Measurements from ENCODE around the gene ACADVL. TPM values are rescaled to one million over a fixed set of nuclear protein-coding genes. Genes with fewer than 3 reads are reported as not detected.

Gene ACADVL
- total and polyA plus RNA-seq, 2 of the 4 experiments (the other 2 are of a cell fraction) = 139 to 752 TPM

DNA sequence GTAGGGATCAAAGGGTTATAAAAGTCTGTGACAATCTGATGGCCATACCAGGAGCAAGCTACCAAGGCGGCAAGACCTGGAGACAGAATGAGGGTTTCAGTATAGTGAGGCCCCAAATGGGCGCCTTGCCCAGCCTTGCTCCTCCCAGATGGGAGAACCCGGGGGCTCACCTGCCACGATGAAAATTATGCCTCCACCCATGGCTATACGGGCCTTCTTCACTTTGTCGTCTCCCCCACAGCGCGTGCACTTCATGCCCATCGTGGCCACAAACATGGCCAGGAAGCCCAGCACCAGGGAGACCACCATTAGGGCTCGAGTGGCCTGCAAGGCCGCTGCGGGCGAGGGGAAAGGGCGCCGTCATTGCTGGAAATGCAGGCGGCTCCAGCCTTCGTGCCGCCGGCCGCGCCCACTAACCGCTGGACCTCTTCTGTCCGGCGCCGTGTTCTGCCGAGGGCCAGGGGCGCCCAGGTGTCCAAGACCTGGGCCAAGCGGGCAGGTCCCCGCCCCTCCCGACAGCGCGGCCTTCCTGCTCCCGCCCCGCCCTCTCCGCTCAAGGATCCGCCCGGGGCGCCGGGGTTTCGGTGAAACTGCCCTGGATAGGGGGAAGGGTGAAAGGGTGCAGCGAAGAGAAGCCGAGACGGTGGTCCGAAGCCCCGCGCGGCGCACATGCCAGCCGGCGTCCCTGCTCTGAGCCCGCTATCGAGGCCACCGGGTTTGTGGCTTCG lies 41.1 kb downstream of the ACADVL start:
- Histone ChIP-seq H2AFZ (replicated peaks; ENCODE audit: low read length, poor library complexity) (peak overlapping the region; percentile 87), H2BK15ac (ENCODE audit: low read depth, low read length) (no peak overlapping the region), H3K36me3 (ENCODE audit: control insufficient read depth, insufficient read depth, low read length) (peaks cover 26% of the 10 kb centered on the region), H3K4me1 (ENCODE audit: control insufficient read depth, insufficient read depth, low read length) (peaks cover 8% of the 10 kb centered on the region), H3K4me2 (ENCODE audit: low read depth, low read length) (peak overlapping the region; percentile 82), H3K79me1 (ENCODE audit: low read depth in 1 of 2, low read length in 2 of 2) (peaks cover 0 to 6% of the 10 kb centered on the region in 2 experiments; a peak in 1 of 4 replicates), H3K56ac (ENCODE audit: extremely low read depth, insufficient read depth, low read length) (no peak overlapping the region), H3K9me1 (ENCODE audit: insufficient read depth, low read length) (peaks cover 10% of the 10 kb centered on the region), H2BK120ac (ENCODE audit: low read depth, low read length) (no peak overlapping the region), H3K14ac (replicated peaks; ENCODE audit: low read depth, low read length) (no peak overlapping the region), H4K8ac (ENCODE audit: low read depth in 2 of 2, low read length in 2 of 2) (peak overlapping the region in 1 of 2 experiments; percentile 56; a peak in 3 of 4 replicates), H3K4me3 (ENCODE audit: insufficient read depth, low read depth, low read length) (peak overlapping the region; percentile 37), H3K4ac (ENCODE audit: low read depth, low read length) (peak overlapping the region; percentile 28; the same call in 1 of the 2 replicates), H3K9me3 (ENCODE audit: control insufficient read depth, insufficient read depth, low read length) (no peaks in the 10 kb centered on the region), H3K18ac (ENCODE audit: low read depth, low read length) (no peak overlapping the region), H2BK20ac (ENCODE audit: low read depth, low read length) (no peak overlapping the region), H3K23ac (ENCODE audit: low read depth, low read length) (0 out of 2 replicates have a peak overlapping the region, but pooled peaks have one; percentile 45), H2AK5ac (ENCODE audit: low read depth, low read length) (no peak overlapping the region), H4K91ac (ENCODE audit: insufficient read depth, low read depth, low read length) (no peak overlapping the region; the same call in 1 of the 2 replicates), H3K9ac (ENCODE audit: low read depth, low read length) (no peak overlapping the region), H4K20me1 (ENCODE audit: insufficient read depth, low read length) (no peaks in the 10 kb centered on the region), H2AK9ac (replicated peaks; ENCODE audit: low read depth, low read length, poor library complexity) (peak overlapping the region; percentile 71), H3K27me3 (ENCODE audit: control insufficient read depth, insufficient read depth, low read length) (peaks cover 13% of the 10 kb centered on the region; the same call in 1 of the 2 replicates), H4K5ac (ENCODE audit: low read depth, low read length) (peak overlapping the region; percentile 78), H2BK5ac (ENCODE audit: low read depth, low read length, poor library complexity, severe bottlenecking) (no peak overlapping the region), H3K27ac (ENCODE audit: insufficient read depth, low read length) (no peak overlapping the region)
- WGBS, 2 experiments (ENCODE audit: extremely low coverage in 2 of 2, insufficient read length in 1 of 2) = 22% methylated on average over 41 of the region's 54 CpGs; no CpG with 5 or more reads in 1 of the 2 experiments
- in situ Hi-C loops (cut with MboI; ENCODE audit: low sequenced_read_pairs) = no loop called here
- POLR2A ChIA-PET (ENCODE audit: unreplicated experiment) = no interaction called here
- no peak for TF ChIP-seq RCOR1 (IDR thresholded peaks at IDR 0.05; ENCODE audit: insufficient replicate concordance, low read length)
- TF ChIP-seq, protein P1, sequence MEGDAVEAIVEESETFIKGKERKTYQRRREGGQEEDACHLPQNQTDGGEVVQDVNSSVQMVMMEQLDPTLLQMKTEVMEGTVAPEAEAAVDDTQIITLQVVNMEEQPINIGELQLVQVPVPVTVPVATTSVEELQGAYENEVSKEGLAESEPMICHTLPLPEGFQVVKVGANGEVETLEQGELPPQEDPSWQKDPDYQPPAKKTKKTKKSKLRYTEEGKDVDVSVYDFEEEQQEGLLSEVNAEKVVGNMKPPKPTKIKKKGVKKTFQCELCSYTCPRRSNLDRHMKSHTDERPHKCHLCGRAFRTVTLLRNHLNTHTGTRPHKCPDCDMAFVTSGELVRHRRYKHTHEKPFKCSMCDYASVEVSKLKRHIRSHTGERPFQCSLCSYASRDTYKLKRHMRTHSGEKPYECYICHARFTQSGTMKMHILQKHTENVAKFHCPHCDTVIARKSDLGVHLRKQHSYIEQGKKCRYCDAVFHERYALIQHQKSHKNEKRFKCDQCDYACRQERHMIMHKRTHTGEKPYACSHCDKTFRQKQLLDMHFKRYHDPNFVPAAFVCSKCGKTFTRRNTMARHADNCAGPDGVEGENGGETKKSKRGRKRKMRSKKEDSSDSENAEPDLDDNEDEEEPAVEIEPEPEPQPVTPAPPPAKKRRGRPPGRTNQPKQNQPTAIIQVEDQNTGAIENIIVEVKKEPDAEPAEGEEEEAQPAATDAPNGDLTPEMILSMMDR (conservative IDR thresholded peaks at IDR 0.05; ENCODE audit: low read depth, low read length) = no peak
- BruUV-seq (replicated peaks) = no TSS peak
- intact Hi-C loops (cut with micrococcal nuclease) = no loop called here
- DNase-seq (no peak), ATAC-seq (ENCODE audit: low read depth) (peak; percentile 48)
- CTCF ChIA-PET = no interaction called here
- dilution Hi-C loops (cut with HindIII; ENCODE audit: low sequenced_read_pairs, unreplicated experiment) = no loop called here

Measured in IMR-90 (cell line).